DMS114 treated with DMSO at 0.1 percent for 48 hours (cell line): Measurements from ENCODE around the gene GPR146.

Source experiments
- DNase-seq: peaks from one replicate; lab custom pipeline; 2025; ENCODE audit not compliant: unreplicated experiment; lab: John Stamatoyannopoulos, UW

GPR146 gene

GRCh38 chr7:1056785-1057410, 12.6 kb downstream of the GPR146 start:
- no peak for DNase-seq

DNA sequence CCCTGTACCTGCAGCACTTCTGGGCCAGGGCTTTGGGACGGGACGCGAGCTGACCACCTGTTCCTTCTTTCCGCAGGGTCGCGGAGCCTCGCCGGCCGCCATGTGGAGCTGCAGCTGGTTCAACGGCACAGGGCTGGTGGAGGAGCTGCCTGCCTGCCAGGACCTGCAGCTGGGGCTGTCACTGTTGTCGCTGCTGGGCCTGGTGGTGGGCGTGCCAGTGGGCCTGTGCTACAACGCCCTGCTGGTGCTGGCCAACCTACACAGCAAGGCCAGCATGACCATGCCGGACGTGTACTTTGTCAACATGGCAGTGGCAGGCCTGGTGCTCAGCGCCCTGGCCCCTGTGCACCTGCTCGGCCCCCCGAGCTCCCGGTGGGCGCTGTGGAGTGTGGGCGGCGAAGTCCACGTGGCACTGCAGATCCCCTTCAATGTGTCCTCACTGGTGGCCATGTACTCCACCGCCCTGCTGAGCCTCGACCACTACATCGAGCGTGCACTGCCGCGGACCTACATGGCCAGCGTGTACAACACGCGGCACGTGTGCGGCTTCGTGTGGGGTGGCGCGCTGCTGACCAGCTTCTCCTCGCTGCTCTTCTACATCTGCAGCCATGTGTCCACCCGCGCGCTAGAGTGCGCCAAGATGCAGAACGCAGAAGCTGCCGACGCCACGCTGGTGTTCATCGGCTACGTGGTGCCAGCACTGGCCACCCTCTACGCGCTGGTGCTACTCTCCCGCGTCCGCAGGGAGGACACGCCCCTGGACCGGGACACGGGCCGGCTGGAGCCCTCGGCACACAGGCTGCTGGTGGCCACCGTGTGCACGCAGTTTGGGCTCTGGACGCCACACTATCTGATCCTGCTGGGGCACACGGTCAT, 13.3 kb downstream of the GPR146 start:
- no peak for DNase-seq

DNA sequence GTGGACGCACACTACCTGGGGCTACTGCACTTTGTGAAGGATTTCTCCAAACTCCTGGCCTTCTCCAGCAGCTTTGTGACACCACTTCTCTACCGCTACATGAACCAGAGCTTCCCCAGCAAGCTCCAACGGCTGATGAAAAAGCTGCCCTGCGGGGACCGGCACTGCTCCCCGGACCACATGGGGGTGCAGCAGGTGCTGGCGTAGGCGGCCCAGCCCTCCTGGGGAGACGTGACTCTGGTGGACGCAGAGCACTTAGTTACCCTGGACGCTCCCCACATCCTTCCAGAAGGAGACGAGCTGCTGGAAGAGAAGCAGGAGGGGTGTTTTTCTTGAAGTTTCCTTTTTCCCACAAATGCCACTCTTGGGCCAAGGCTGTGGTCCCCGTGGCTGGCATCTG, 14.0 kb downstream of the GPR146 start:
- no peak for DNase-seq

GRCh38 chr7:1058821-1059199, 14.5 kb downstream of the GPR146 start:
- no peak for DNase-seq

DNA sequence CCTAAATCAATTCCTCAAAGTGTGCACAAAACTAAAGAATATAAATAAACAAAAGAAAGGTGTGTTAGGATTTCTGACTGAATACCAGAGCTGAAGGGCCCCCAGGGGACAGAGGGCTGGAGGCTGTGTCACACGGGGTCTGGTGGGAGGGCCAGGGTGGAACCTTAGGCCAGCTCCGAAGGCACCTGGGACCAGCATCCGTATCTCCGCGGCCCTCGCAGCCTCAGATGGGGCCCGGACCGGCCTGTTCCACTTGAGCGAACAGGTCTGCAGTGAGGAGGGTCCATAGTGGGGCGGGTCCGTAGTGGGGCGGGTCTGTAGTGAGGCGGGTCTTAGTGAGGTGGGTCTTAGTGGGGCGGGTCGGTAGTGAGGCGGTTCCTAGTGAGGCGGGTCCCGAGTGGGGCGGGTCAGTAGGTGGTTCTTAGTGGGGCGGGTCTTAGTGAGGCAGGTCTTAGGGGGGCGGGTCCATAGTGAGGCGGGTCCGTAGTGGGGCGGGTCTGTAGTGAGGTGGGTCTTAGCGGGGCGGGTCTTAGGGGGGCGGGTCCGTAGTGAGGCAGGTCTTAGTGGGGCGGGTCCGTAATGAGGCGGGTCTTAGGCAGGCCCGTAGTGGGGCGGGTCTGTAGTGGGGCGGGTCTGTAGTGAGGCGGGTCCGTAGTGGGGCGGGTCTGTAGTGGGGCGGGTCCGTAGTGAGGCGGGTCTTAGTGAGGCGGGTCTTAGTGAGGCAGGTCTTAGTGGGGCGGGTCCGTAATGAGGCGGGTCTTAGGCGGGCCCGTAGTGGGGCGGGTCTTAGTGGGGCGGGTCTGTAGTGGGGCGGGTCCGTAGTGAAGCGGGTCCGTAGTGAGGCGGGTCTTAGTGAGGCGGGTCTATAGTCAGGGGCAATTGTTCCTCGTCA, 15.1 kb downstream of the GPR146 start:
- no peak for DNase-seq

GRCh38 chr7:1060315-1061072, 16.1 kb downstream of the GPR146 start:
- no peak for DNase-seq

DNA sequence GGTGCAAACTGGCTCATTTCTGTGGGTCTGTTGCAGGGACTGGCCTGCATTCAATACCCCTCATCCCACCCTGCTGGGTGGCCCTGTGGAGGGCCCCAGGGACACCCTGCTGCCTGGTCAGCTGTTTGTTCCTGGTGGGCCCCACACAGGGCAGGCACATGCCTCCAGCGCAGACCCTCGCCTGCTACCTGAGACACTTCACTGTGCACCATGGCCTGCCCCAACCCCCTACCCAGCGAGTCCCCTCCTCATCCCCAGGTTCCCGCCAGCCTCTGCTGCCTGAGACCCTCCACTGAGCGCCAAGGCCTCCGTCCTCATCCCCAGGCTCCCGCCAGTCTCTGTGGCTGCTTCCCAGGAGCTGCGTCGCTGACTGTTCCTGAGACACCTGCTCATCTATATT, 16.8 kb downstream of the GPR146 start:
- DNase-seq: no peak

DNA sequence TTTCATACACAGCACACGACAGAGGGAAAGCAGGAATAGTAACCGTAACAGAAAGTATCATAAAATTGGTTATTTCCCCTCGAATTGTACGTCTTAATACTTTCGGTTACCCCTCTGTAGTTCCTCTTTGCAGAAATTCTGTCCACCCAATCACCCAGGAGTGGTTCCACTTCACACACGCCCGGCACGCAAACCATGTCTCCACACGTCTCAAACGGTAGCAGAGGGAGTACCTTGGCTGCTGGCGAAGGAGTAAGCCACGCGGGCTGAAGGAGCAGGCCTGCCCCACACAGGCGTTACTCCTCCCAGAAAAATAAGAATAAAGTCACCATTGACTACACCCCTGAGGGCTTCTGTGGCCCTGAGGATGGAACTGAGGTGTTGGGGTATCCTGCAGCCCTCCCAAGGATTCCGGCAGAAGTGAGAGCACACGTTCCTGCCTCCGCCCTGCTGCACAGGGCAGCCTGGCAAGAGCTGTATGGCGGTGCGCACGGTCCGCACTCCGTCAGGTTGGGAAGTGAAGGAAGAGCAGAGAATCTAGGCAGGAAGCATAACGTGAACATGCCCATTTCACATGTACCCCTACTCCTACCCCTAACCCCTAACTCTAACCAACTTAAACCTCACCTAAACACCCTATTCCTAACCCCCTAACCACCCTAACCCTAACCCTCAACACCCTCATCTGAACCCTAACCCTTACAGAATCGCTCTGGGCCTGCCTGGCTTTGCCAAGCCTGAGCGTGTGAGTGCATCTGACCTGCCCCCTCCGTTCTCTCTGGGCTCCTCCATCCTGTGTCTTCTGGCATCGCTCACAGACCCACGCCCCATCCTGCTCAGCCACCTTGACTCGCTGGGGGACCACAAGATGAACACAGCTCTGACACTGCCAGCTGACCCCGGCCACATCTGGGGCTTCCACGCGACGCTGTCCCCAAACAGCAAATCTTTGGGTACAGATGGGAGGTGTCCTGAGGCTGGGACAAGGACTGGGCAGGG, 18.2 kb downstream of the GPR146 start:
- DNase-seq: no peak

DNA sequence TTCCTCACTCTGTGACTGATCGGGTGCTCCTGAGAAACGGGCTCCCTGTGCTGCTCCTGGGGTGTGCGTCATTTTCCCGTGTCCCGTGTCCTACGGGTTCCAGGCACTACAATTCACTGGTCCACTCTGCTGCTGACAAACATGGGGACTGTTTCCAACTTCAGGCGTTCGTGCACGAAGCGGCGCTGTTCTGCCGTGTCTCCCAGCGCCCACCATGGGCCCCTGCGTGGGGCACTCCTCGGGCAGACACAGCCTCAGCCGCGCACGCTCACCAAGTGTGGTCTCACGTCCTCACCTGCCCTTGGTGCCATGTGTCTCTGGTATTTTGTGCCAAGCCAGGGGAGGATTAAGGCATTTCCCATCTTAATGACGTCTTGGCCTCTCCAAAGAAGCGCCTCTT, 19.0 kb downstream of the GPR146 start:
- DNase-seq: no peak

GRCh38 chr7:1064581-1064980, 20.2 kb downstream of the GPR146 start:
- no peak for DNase-seq

GRCh38 chr7:1065263-1065584, 20.9 kb downstream of the GPR146 start:
- no peak for DNase-seq

DNA sequence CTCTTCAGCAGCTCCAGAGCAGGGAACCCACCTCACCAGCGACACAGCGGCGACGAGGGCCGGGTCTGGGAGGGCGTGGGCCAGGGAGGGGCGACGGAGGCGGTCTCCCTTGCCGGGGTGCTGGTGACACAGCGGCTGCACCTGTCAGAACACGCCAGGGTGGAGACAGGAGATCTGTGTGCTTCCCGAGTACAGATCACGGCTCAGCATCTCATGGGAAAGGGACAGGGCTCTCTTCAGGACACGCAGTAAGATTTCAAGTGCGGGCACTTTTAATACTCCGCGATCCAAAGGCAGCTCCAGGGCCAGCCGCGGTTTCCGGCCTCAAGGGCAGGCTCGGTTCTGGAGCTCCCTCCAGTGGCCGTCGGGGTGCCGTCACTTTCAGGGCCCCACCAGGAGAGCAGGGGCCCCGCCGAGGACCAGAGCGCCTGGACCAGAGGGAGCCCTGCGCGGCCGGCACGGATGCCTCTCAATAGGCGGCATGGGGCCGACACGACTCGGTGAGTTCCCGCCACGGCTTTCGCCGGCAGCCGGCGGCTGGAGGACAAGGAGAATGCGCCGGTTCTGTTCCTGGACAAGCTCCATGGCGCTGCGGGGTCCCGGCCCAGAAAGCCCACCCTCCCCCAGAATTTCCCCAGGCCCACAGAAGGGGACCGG, 21.4 kb downstream of the GPR146 start:
- DNase-seq: no peak

- no peak for DNase-seq
Observed at GRCh38 chr7:1066242-1066588, 21.9 kb downstream of the GPR146 start.

GRCh38 chr7:1068013-1068412, 23.7 kb downstream of the GPR146 start:
- no peak for DNase-seq

DNA sequence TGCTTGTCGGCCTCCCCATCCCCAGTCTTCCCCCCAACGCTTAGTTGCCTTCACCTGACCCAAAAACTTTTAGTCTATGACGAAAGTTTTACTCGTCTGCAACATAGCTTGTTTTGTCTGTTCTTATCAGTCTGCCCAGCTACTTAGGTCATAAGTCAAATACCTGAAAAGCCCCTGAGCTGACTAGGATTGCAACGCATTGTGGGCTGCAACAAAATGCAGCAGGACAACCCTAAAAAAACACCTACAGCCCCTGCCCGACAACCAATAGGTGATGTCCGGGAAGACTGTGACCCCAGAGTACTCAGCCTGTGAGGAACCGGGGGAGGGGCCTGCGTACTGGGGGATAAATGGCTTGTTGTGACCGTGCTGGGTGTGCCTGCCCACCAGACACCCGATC, 24.3 kb downstream of the GPR146 start:
- DNase-seq: no peak

- no peak for DNase-seq
Observed at GRCh38 chr7:1070544-1071011, 26.2 kb downstream of the GPR146 start.

GRCh38 chr7:1071731-1072254, 27.4 kb downstream of the GPR146 start:
- DNase-seq: no peak

GRCh38 chr7:1073142-1073977, 29.0 kb downstream of the GPR146 start:
- DNase-seq: no peak
